HG03469 (cell line): ENCODE data around the gene SHMT1.
"Not testable (repeated sequence)": the region's sequence is repeated elsewhere in the genome, so short reads cannot be mapped to it uniquely, and the experiment has no call there.

ENCODE experiments used
- ATAC-seq: cut with Tn5 transposase; IDR thresholded peaks from one replicate; pipeline ENCODE4 v1.9.1; 2021; ENCODE audit warnings: mild to moderate bottlenecking, moderate library complexity, moderate number of reproducible peaks; ENCODE audit not compliant: unreplicated experiment

The SHMT1 gene

DNA sequence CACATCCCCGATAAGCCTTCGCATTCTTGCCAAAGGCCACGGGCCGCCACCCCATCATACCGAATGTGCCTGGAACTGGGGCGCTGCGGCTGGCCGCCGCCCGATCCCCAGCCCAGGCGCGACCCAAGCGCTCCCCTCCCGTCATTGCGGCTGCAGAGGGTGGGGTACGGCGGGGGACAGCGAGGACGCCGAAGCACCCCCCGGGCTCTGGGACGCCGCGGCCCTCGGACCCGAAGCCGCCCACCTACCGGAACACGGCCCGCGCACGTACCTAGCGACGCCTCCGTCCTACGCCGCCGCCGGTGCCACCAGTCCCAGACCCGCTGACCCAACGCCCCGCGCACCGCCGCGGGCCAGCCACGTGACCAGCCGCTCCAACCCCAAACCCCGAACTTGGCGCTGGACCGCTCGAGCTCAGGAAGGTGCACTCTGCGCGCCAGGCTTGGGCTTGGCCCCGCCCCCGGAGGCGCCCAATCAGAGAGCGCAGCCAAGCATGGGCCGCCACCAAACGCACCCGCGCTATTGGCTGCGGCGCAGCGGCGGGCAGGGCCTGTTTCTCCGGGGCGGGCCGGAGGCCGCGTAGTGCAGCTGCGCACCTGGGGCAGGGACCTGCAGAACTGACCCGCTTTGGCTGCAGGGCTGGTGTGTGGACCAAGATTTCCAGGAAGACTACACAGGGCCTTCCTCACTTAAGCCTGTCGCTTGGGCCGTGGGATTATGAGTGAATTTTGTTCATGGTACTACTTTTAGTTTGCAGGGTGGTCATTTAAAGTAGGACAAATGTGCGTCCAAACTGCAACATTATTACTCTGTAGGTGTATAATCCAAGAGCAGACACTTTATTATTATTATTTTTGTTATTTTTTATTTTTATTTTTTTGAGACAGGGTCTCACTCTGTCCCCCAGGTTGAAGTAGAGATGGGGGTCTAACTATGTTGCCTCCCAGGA is at the start of gene SHMT1:
TSS of gene SHMT1 (minus strand) at position 450 of the 949 bp plus-strand sequence. CDS start 7,569 bp downstream, outside the sequence.
- peak; percentile 92 for ATAC-seq

DNA sequence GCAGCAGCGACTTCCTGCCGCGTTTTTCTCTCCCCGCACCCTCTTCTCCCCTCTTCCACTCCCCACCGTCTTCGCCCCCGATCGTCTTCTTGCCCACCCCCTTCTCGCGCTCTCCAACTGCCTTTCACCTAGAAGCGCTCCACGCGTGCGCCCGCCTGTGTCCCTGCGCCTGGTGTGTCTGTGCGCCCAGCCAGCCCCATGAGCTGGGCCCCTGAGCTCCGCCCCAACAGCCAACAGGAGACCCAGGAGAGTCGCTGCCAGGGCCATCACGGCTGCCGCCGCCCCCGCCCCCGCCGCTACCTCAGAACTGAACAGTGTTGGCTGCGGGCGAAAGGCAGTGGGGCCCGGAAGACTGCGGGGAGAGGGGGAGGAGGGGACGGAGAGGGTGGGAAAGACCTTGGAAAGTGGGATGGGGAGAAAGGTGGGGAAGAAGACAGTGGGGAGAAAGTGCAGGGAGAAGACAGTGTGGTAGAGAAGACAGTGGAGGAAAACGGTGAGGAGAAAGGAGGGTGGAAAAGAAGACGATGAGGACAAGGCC is 48.7 kb upstream of the SHMT1 start:
- peak; percentile 58 for ATAC-seq

DNA sequence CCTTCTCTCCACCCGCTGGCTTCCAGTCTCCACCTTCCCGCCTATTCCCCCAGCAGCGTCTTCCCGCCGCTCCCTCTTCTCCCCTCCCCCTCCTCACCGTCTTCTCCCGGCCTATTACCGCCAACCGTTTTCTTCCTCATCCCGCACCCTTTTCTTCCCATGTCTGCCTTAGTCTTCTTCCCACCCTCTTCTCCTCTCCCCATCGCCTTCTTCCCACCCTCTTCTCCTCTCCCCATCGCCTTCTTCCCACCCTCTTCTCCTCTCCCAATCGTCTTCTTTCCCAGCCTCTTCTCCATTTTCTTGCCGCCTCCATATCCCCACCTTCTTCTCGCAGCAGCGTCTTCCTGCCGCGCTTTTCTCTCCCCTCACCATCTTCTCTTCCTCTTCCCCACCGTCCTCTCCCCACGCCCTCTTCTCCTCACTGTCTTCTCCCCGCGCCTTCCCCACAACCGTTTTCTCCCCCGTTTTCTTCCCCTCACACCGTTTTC is 48.1 kb upstream of the SHMT1 start:
- not testable (repeated sequence) for ATAC-seq

DNA sequence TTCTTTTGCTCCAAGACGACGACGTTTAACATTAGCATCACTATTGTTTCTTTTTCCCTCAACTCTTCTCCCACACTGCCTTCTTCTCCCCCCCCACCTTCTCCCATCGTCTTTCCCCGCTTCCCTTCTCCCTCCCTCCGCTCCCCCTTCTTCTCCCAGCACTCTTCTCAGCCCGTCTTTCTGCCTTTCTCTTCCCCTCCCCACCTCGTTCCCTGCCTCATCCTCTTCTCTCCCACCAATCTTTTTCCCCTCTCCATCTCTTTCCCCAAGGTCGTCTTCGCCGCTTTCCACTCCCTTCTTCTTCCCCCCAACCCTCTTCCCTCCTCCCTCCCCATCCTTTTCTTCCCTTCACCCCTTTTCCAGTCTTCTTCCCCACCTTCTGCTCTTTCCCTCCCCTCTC is 47.4 kb upstream of the SHMT1 start:
- not testable (repeated sequence) for ATAC-seq

DNA sequence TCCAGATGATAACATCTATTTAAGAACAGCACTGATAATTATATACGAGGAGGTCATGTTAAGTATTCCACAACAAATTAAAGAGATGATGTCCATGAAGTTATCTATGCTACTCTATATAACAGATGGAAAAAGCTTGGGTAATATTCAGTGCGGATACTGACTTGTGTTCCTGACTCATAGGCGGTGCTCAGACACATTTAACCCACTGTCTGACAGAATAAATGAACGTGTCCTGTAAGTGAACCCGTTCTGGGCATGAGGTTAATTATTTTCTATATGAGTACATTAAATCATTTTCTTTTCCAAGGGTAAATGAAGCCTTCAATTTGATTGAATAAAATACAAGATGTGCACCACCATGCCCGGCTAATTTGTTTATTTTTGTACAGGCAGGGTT is 46.0 kb upstream of the SHMT1 start:
- not testable (repeated sequence) for ATAC-seq

DNA sequence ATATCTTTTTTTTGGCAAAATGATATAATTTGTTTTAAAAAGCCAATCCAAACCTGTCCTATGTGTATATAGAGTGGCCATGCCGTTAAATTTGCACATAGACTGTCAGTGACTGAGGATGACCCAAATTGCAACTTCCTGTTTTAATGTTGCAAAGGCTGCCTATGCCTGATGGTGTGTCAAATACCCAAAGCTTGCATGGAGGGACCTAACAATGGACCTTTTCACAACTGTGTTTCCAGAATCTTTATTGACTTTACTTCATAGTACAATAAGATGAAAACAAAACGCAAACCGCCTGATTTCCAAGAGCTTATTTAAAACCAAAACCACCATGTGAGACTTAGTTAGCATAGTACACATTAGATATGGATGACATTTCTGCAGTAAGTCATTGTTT is 45.6 kb upstream of the SHMT1 start:
- ATAC-seq = not testable (repeated sequence)

DNA sequence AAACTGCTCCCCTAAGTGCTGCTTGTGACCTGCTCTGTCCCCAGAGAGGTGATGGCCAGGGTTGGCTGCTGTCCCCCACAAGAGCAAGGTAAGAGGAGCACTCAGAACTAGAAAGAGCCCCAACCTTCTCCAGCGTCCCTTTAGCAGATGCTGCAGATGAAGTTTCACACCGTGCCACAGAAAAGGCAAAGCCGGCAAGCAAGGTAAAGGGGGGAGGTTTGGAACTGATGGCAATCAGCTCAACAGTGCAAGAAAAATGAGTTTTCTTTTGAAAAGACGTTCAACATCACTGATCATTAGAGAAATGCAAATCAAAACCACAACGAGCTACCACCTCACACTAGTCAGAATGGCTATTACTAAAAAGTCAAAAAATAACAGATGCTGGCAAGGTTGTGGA is 40.3 kb upstream of the SHMT1 start:
- not testable (repeated sequence) for ATAC-seq

DNA sequence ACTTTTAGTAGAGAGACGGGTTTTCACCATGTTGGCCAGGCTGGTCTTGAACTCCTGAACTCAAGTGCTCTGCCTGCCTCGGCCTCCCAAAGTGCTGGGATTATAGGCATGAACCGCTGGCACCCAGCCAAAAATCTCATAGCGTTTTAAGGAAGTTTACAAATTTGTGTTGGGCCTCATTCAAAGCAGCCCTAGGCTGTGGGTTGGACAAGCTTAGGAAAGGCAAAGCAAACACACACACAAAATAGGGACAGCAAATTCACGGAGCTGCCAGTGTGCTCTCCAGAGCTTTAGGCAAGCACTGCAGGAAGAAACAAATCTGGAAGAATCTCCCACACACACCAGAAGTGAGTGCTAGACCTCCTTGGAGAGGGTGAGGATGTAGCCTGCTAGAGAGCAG is 39.8 kb upstream of the SHMT1 start:
- ATAC-seq = not testable (repeated sequence)

DNA sequence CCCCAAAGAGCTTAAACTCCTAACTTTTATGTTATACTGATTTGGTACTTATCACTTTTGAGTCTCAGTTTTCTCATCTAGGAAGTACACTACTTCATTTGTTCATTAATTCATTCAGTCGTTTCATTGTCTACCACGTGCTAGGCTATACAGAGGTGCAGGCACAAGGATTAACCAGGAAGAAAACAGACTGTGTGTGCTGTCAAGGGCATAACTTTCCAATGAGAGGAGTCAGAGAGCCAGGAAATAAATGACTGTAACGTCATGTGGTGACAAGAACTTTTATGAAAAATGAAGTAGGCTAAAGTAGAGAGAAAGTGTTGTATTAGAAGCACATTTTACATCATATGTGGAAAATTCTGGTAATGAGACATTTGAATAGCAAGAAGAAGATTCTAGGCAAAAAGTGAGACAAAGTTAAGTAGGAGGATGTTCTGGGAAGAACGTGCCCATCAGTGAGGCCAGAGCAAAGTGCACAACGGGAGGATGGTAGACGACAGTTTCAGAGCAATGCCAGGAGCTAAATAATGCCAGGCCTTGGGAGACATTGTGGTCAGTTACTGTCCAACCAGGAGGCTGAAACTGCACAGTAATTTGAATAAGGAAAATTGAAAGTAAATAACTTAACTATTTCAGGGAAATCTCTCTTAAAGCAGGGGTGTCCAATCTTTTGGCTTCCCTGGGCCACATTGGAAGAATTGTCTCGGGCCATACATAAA is 38.7 kb upstream of the SHMT1 start:
- not testable (repeated sequence) for ATAC-seq

DNA sequence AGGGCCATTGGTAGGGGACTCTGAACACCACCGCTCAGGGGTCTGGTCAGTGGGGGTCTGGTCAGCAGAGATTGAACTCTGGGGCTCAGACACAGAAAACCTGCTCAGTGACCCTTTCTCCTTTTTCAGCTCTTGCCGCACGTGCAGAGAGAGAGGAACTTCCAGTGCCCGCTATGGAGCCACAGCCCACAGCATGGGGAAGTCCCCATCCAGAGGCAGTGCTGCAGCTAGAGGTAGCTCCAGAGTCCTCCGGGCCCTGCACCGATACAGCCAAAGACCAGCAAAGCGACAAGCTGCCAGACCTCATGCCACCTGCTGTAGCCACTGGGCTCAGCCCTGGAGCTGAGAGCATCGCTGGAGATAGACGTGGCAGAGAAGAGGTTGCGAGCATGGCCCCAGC is 25.4 kb upstream of the SHMT1 start:
- ATAC-seq = not testable (repeated sequence)

DNA sequence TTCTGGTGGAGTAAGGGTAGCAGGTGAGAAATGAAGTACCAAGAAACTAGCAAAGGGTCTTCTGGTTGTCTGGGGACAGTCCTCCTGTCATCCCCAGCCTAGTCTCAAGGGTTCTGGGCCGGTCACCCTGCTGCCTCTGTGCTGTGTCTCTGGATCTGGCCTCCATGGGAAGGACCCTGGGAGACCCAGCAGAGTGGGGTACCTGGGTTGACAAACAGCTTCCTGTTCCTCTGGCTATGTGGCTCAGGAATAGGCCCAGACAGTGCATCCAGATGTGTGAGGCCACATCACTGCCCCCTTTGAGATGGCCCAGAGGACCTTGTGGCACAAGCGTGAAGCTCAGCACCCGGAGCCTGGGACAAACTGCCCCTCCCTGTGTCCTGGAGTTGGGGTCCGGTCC is 24.9 kb upstream of the SHMT1 start:
- ATAC-seq = not testable (repeated sequence)

DNA sequence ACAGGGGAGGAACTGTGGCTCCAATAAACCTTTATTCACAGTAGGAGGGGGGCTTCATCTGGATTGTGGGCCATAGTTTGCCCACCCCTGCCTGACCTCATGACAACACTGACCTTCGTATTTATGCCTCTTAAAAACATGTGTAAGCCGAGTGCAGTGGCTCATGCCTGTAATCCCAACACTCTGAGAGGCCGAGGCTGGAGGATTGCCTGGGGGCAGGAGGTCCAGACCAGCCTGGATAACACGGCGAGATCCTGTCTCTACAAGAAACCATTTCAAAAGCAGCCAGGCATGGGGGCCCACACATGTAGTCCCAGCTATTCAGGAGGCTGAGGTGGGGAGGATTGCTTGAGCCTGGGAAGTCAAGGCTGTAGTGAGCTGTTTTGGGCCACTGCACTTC is 24.2 kb upstream of the SHMT1 start:
- ATAC-seq = not testable (repeated sequence)

DNA sequence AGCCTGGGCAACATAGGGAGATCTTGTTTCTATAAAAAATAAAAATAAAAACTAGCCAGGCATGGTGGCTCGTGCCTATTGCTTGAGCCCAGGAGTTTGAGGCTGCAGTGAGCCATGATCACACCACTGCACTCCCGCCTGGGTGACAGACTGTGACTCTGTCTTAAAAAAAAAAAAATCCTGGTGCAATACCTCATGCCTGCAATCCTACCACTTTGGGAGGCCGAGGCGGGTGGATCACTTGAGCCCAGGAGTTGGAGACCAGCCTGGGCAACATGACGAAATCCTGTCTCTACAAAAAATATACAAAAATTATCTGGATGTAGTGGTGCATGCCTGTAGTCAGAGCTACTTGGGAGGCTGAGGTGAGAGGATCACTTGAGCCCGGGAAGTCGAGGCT is 20.9 kb upstream of the SHMT1 start:
- ATAC-seq = not testable (repeated sequence)

DNA sequence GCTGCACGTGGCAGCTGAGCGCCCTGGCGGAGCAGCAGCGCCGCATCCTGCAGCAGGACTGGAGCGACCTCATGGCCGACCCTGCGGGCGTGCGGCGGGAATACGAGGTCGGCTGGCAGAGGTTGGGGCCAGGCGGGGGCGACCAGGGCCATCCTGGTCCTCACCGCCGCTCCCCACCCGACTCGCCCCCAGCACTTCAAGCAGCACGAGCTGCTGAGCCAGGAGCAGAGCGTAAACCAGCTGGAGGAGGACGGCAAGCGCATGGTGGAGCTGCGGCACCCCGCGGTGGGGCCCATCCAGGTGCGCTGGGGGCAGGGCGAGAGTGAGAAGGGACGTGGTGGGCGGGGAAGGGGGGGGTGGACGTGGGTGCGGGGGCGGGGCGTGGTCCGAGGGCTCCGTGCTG is 19.7 kb upstream of the SHMT1 start:
- ATAC-seq = not testable (repeated sequence)

DNA sequence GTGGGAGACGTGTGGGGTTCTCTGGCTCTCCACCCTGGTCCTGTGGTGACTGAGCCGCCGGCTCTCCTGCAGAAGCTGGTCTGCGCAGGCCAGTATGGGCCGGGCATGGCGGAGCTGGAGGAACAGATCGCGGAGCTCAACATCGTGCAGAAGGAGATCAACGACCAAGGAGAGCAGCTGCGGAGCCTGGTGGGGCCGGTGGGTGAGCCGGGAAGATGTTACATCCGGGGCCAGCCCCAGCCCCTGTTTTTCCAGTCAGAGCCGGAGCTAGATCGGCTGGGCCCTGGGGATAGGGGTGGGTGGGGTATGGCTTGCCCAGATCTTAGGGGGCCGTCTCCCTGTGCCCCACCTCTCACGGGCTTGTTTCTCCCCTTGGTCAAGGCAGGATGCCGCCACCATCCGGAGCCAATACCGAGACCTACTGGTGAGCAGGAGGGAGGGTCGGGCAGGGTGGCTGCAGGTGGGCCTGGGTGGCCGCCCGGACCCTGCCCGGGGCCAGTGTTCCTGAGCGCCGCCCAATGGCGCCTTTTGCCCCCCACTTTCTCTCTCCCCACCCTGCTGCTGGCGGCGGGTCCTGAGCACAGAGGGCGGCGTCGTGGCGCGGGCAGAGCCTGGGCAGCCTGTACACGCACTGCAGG is 19.2 kb upstream of the SHMT1 start:
- ATAC-seq = no peak

DNA sequence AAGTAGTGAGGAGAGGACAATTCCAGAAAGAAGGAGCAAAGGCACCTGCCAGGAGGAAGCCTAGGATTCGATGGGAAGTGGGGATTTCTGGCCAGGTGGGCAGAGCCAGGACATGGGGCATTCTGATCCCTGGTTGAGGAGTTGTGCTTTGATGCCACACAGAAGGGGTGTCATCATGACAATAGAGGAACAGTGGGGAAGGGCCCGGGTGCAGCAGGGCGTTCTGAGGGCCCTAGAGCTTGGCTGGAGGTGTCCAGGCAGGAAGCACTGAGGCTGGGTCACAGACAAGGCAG is 18.5 kb upstream of the SHMT1 start:
- no peak for ATAC-seq

DNA sequence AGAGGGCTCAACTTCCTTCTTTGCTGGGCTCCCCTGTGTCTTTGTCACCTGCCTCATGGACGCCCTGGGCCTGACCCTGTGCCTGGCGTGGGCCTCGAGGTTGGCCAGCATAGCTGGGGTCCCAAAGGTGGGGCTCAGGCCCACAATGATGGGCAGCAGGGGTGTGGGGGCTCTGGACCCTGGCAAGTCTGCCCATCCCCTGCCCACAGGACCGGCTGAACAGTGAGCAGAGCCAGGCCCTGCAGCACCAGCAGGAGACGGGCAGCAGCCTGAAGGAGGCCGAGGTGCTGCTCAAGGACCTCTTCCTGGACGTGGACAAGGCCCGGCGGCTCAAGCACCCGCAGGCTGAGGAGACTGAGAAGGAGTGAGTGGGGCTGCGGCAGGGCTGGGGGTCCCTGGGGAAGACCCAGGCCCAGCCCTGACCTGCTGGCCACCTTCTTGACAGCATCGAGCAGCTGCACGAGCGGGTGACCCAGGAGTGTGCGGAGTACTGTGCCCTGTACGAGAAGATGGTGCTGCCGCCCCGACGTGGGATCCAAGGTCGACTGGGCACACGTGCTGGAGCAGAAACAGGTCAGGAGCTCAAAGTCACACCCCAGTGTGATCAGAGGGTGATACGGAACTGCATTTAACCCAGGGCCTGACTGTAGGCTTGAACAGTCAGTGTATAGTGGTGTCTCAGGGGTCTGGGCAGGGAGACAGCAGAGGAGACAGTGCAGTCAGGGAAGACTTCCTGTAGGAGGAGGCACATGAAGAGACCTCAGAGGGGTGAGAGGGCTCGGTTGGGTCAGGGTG is 18.0 kb upstream of the SHMT1 start:
- ATAC-seq = no peak

DNA sequence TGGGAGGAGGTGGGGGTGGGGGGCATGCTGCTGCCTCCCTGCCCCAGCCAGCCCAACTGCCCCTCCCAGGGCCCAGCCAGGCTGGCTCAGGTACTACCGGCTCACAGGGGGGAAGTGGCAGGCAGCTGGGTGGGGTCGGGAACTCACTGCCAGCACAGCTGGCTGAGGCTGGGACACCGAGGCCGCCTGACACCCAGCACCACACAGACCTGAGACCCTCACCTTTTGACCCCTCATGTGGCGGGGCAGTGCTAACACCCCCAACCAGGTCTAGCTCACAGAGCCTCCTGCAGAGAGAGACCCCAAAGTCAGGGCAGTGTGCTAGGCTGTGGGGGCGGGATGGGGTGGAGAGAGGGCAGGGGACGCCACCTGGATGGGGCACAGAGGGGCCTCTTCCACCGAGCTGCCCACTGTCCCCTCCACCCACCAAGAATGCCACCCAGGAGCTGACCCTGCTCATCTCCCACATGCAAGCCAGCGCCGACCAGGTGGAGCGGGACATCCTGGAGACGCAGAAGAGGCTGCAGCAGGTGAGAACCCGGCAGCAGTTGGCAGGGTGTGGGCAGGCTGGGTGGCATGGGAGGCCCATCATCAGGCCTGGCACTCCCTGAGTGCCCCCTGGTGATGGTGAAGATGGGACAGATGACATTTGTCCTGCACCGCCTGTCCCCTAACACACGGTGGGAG is 17.3 kb upstream of the SHMT1 start:
- ATAC-seq = no peak

DNA sequence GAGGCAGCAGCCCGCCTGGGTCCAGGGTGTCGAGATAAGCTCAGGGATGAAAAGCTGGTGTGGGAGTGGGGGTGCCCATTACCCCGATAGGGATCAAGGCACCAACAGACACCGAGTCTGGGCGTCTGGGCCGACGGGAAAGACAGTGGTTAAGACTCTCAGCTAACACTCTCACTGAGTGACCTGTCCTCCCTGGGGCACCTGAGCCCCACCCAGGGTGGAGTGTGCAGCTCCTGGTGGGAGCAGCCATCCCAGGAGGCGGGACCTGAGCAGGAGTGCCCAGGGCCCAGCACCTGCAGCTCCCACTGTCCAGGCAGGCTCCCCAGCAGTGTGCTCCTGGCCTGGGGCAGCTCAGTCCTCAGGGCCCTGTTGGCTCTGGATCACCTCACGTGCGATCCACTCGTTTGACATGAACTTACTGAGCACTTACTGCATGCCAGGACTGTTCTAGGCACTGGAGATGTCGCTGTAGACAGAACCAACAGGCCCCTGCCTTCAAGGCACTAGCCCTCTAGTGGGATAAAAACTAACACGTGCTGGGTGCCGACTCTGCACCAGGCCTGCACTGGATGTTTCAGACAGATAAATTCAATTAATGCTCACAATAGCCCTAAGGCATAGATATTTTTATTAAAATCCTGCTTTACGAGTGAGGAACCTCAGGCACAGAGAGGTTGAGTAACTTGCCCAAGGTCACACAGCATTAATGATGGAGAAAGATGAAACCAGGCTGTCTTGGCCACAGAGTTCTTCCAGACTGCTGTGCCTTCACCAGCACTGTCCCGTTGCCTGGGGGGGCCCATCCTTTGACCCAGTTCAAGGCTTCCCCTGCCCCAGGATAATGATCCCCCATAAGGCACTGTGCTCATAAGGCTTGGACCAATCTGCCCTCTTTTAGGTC is 16.1 kb upstream of the SHMT1 start:
- no peak for ATAC-seq
